Cardiac muscle cell (in vitro differentiated cells and primary cell): ENCODE data around the gene LDHD. TPM values are rescaled to one million over a fixed set of nuclear protein-coding genes. Genes with fewer than 3 reads are reported as not detected.

Source experiments
- DNase-seq, 2 donors: peaks; one replicate each; pipeline versions ENCODE4 v3.0.0 to v3.0.0-alpha.2; 2010 to 2017; ENCODE audit warnings: low read depth in 1 of 2, low spot score in 1 of 2
- H3K27ac ChIP-seq: fragments of 200-600 bp; sonication (generic); 2 replicates; pipeline ENCODE4 v1.5.1; 2016
- H3K27me3 ChIP-seq: fragments of 200-600 bp; sonication (generic); 2 replicates; pipeline ENCODE4 v1.6.0; 2016; ENCODE audit warnings: control low read depth
- H3K36me3 ChIP-seq: fragments of 200-600 bp; sonication (generic); 2 replicates; pipeline ENCODE4 v1.5.1; 2016; ENCODE audit warnings: control low read depth
- H3K4me1 ChIP-seq: fragments of 200-600 bp; sonication (generic); 2 replicates; pipeline ENCODE4 v1.8.1; 2017; ENCODE audit warnings: low read depth, mild to moderate bottlenecking, mixed run types
- H3K4me3 ChIP-seq: fragments of 200-600 bp; sonication (generic); 2 replicates; pipeline ENCODE4 v1.5.1; 2016; ENCODE audit warnings: mild to moderate bottlenecking
- H3K9me3 ChIP-seq: fragments of 200-600 bp; sonication (generic); 2 replicates; pipeline ENCODE4 v1.5.1; 2017; ENCODE audit warnings: low read depth, mild to moderate bottlenecking, control low read depth
- CTCF ChIP-seq: IDR thresholded peaks from 2 replicates; pipeline ENCODE4 v1.5.1; 2012; ENCODE audit warnings: low read depth, mild to moderate bottlenecking, low read length
- polyA plus RNA-seq: library from polyadenylated mRNA; unstranded; fragments of >200 nt; fragmentation: Nextera tagmentation; extraction: Ambion mirVana; gene quantifications from 2 replicates; pipeline ENCODE4 v1.2.1, GENCODE V29; 2016
- total RNA-seq: library from RNA; depleted of rRNA; stranded (reverse); fragments of >200 nt; gene quantifications from 2 replicates; pipeline ENCODE4 v1.2.3, GENCODE V29; 2016

The LDHD gene
- total and polyA plus RNA-seq, 2 experiments from 2014 or later = 6.0 to 12.2 TPM

- Histone ChIP-seq H3K27me3 (no peaks in the 10 kb centered on the region), H3K4me3 (no peak overlapping the region), H3K36me3 (no peaks in the 10 kb centered on the region), H3K9me3 (no peaks in the 10 kb centered on the region), H3K4me1 (peaks cover 11% of the 10 kb centered on the region), H3K27ac (no peak overlapping the region)
- no peak for DNase-seq
- TF ChIP-seq CTCF = no peak
Observed at GRCh38 chr16:75065521-75066149, 50.9 kb downstream of the LDHD start.

GRCh38 chr16:75065149-75065505 is 51.5 kb downstream of the LDHD start:
- no peak overlapping the region for H3K27ac ChIP-seq
- TF ChIP-seq CTCF = no peak
- H3K4me1 ChIP-seq = peaks cover 11% of the 10 kb centered on the region
- DNase-seq = no peak
- no peaks in the 10 kb centered on the region for H3K36me3 ChIP-seq
- no peak overlapping the region for H3K4me3 ChIP-seq
- H3K27me3 ChIP-seq = no peaks in the 10 kb centered on the region
- no peaks in the 10 kb centered on the region for H3K9me3 ChIP-seq

- H3K4me3 ChIP-seq = no peak overlapping the region
- H3K36me3 ChIP-seq = no peaks in the 10 kb centered on the region
- no peaks in the 10 kb centered on the region for H3K27me3 ChIP-seq
- no peak overlapping the region for H3K27ac ChIP-seq
- no peaks in the 10 kb centered on the region for H3K9me3 ChIP-seq
- DNase-seq = no peak
- peaks cover 11% of the 10 kb centered on the region for H3K4me1 ChIP-seq
- TF ChIP-seq CTCF = no peak
Observed at GRCh38 chr16:75064403-75065148, 52.0 kb downstream of the LDHD start.

GRCh38 chr16:75063549-75064088 is 53.0 kb downstream of the LDHD start:
- no peaks in the 10 kb centered on the region for H3K36me3 ChIP-seq
- TF ChIP-seq CTCF = no peak
- H3K27me3 ChIP-seq = no peaks in the 10 kb centered on the region
- H3K4me1 ChIP-seq = peaks cover 11% of the 10 kb centered on the region
- H3K9me3 ChIP-seq = no peaks in the 10 kb centered on the region
- no peak overlapping the region for H3K27ac ChIP-seq
- DNase-seq = no peak
- no peak overlapping the region for H3K4me3 ChIP-seq

GRCh38 chr16:75062976-75063346 is 53.6 kb downstream of the LDHD start:
- no peak for DNase-seq
- Histone ChIP-seq H3K36me3 (no peaks in the 10 kb centered on the region), H3K4me1 (peaks cover 11% of the 10 kb centered on the region), H3K4me3 (no peak overlapping the region), H3K27me3 (no peaks in the 10 kb centered on the region), H3K9me3 (no peaks in the 10 kb centered on the region), H3K27ac (no peak overlapping the region)
- no peak for TF ChIP-seq CTCF
